Measurements from ENCODE around the gene PPP1R15A.

DNA sequence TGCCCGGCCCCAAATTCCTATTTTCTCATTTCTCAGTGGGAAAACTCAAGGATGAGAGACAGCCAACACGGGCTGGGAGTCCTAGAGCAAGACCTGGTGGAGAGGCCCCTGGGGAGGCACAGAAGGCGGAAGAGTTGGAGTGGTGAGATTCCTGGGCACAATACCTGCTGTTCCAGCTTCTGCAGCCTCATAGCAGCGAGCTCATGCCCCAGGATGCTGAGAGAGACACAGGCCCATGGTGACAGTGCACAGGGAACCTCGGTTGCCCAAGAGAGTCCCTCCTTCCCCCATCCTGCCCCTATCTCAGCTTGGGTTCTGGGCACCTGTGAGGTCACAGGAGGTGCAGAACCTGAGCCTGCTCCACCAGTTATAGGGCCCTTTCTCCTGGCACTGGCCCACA lies 25.0 kb downstream of the PPP1R15A start:
- TF ChIP-seq ZNF24 (tag by site-specific recombination; IDR thresholded peaks at IDR 0.05), result no peak
- TF ChIP-seq, protein P1, sequence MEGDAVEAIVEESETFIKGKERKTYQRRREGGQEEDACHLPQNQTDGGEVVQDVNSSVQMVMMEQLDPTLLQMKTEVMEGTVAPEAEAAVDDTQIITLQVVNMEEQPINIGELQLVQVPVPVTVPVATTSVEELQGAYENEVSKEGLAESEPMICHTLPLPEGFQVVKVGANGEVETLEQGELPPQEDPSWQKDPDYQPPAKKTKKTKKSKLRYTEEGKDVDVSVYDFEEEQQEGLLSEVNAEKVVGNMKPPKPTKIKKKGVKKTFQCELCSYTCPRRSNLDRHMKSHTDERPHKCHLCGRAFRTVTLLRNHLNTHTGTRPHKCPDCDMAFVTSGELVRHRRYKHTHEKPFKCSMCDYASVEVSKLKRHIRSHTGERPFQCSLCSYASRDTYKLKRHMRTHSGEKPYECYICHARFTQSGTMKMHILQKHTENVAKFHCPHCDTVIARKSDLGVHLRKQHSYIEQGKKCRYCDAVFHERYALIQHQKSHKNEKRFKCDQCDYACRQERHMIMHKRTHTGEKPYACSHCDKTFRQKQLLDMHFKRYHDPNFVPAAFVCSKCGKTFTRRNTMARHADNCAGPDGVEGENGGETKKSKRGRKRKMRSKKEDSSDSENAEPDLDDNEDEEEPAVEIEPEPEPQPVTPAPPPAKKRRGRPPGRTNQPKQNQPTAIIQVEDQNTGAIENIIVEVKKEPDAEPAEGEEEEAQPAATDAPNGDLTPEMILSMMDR (tag by site-specific recombination; IDR thresholded peaks at IDR 0.05), result no peak
- no peak for TF ChIP-seq YY1 (tag by site-specific recombination; IDR thresholded peaks at IDR 0.05)
- TF ChIP-seq, protein P2, sequence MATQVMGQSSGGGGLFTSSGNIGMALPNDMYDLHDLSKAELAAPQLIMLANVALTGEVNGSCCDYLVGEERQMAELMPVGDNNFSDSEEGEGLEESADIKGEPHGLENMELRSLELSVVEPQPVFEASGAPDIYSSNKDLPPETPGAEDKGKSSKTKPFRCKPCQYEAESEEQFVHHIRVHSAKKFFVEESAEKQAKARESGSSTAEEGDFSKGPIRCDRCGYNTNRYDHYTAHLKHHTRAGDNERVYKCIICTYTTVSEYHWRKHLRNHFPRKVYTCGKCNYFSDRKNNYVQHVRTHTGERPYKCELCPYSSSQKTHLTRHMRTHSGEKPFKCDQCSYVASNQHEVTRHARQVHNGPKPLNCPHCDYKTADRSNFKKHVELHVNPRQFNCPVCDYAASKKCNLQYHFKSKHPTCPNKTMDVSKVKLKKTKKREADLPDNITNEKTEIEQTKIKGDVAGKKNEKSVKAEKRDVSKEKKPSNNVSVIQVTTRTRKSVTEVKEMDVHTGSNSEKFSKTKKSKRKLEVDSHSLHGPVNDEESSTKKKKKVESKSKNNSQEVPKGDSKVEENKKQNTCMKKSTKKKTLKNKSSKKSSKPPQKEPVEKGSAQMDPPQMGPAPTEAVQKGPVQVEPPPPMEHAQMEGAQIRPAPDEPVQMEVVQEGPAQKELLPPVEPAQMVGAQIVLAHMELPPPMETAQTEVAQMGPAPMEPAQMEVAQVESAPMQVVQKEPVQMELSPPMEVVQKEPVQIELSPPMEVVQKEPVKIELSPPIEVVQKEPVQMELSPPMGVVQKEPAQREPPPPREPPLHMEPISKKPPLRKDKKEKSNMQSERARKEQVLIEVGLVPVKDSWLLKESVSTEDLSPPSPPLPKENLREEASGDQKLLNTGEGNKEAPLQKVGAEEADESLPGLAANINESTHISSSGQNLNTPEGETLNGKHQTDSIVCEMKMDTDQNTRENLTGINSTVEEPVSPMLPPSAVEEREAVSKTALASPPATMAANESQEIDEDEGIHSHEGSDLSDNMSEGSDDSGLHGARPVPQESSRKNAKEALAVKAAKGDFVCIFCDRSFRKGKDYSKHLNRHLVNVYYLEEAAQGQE (tag by site-specific recombination; IDR thresholded peaks at IDR 0.05), result no peak
- TF ChIP-seq, protein P3, sequence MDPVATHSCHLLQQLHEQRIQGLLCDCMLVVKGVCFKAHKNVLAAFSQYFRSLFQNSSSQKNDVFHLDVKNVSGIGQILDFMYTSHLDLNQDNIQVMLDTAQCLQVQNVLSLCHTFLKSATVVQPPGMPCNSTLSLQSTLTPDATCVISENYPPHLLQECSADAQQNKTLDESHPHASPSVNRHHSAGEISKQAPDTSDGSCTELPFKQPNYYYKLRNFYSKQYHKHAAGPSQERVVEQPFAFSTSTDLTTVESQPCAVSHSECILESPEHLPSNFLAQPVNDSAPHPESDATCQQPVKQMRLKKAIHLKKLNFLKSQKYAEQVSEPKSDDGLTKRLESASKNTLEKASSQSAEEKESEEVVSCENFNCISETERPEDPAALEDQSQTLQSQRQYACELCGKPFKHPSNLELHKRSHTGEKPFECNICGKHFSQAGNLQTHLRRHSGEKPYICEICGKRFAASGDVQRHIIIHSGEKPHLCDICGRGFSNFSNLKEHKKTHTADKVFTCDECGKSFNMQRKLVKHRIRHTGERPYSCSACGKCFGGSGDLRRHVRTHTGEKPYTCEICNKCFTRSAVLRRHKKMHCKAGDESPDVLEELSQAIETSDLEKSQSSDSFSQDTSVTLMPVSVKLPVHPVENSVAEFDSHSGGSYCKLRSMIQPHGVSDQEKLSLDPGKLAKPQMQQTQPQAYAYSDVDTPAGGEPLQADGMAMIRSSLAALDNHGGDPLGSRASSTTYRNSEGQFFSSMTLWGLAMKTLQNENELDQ (tag by site-specific recombination; IDR thresholded peaks at IDR 0.05; ENCODE audit: low read depth), result no peak
- TF ChIP-seq KLF1 (tag by site-specific recombination; IDR thresholded peaks at IDR 0.05), result no peak

Measured in HEK293 (cell line).